HCT116 (cell line): ENCODE data around the gene PRDX6. TPM values are rescaled to one million over a fixed set of nuclear protein-coding genes. Genes with fewer than 3 reads are reported as not detected.

Source experiments
- ATAC-seq: fragments of 200-7000 bp; cut with Tn5 transposase; 2 replicates; pipeline ENCODE4 v1.9.1; 2020; ENCODE audit warnings: mild to moderate bottlenecking, moderate library complexity
- BruUV-seq: library from RNA; stranded (reverse); fragments of 400-500 nt; replicated peaks from 2 replicates; lab custom pipeline; 2021; lab: Mats Ljungman, UMichigan
- CTCF ChIA-PET: fragments of 300-600 bp; sonication (Branson Sonifier 250); formaldehyde crosslinking; loops from one replicate; lab custom pipeline; 2021; ENCODE audit warnings: antibody characterized with exemption; lab: Charles Lee
- POLR2A ChIA-PET: fragments of 300-600, 350-600 bp; sonication (Branson Sonifier 250); formaldehyde crosslinking; loops from one replicate; lab custom pipeline; 2021; ENCODE audit warnings: antibody characterized with exemption; lab: Charles Lee
- RAD21 ChIA-PET, 2 experiments: fragments of 300-600 bp; sonication (Branson Sonifier 250); formaldehyde crosslinking; loops; one replicate each; lab custom pipeline; 2023; ENCODE audit warnings: low total read pairs in 2 of 2; ENCODE audit not compliant: uncharacterized antibody in 2 of 2, unreplicated experiment in 2 of 2, low non-redundant PET in 1 of 2; lab: Charles Lee
- DNase-seq: peaks from one replicate; pipeline ENCODE4 v3.0.0-alpha.2; 2010; ENCODE audit warnings: low read depth, low spot score
- H2AFZ ChIP-seq: fragments of 200-600 bp; shearing (Covaris generic), sonication (generic); 2 replicates; pipeline ENCODE4 v1.6.1; 2017; ENCODE audit warnings: low read depth, mixed run types, mixed read lengths, antibody characterized with exemption, low read length; ENCODE audit not compliant: poor library complexity, severe bottlenecking
- H3K27ac ChIP-seq: 2 replicates; pipeline ENCODE4 v1.5.1; 2012; ENCODE audit warnings: low read depth, low read length
- H3K27me3 ChIP-seq: fragments of 200-600 bp; sonication (generic); 2 replicates; pipeline ENCODE4 v1.6.1; 2016; ENCODE audit warnings: mixed run types, low read length, mixed read lengths; ENCODE audit not compliant: insufficient read depth
- H3K36me3 ChIP-seq, 2 experiments: fragments of 200-500 bp in 1 of 2; fragments of 200-600 bp in 1 of 2; sonication (Bioruptor generic) in 1 of 2; sonication (generic) in 1 of 2; 2 replicates each; pipeline versions ENCODE4 v1.5.1 to v1.6.1; 2014 to 2016; ENCODE audit warnings: low read length in 2 of 2, inconsistent platforms in 1 of 2, mixed read lengths in 1 of 2, mixed run types in 1 of 2; ENCODE audit not compliant: insufficient read depth in 2 of 2, control insufficient read depth in 1 of 2
- H3K4me1 ChIP-seq, 2 experiments: fragments of 200-600 bp in 1 of 2; sonication (generic) in 1 of 2; 2 replicates each; pipeline versions ENCODE4 v1.5.1 to v1.6.1; 2012 to 2017; ENCODE audit warnings: low read length in 2 of 2, inconsistent platforms in 1 of 2, mild to moderate bottlenecking in 1 of 2, mixed read lengths in 1 of 2, mixed run types in 1 of 2, moderate library complexity in 1 of 2; ENCODE audit not compliant: insufficient read depth in 2 of 2, control insufficient read depth in 1 of 2
- H3K4me2 ChIP-seq: fragments of 200-600 bp; sonication (generic); 2 replicates; pipeline ENCODE4 v1.6.1; 2017; ENCODE audit warnings: mixed run types, low read length, mixed read lengths
- H3K4me3 ChIP-seq, 2 experiments: fragments of 200-600 bp in 1 of 2; sonication (generic) in 1 of 2; replicated peaks in 1 of 2; 2 replicates each; pipeline ENCODE4 v1.5.1; 2011 to 2016; ENCODE audit warnings: low read length in 2 of 2, control low read depth in 1 of 2, low read depth in 1 of 2, mild to moderate bottlenecking in 1 of 2, mixed read lengths in 1 of 2, mixed run types in 1 of 2
- H3K79me2 ChIP-seq: fragments of 200-600 bp; sonication (generic); 2 replicates; pipeline ENCODE4 v1.6.1; 2017; ENCODE audit warnings: mild to moderate bottlenecking, mixed run types, low read length, moderate library complexity, mixed read lengths; ENCODE audit not compliant: insufficient read depth
- H3K9ac ChIP-seq: fragments of 200-600 bp; sonication (generic); 2 replicates; pipeline ENCODE4 v1.6.1; 2016; ENCODE audit warnings: low read length, mixed read lengths
- H3K9me2 ChIP-seq: fragments of 200-600 bp; sonication (generic), shearing (Covaris generic); 2 replicates; pipeline ENCODE4 v1.6.1; 2017; ENCODE audit warnings: mixed run types, mild to moderate bottlenecking, moderate library complexity; ENCODE audit not compliant: insufficient read depth
- H3K9me3 ChIP-seq, 2 experiments: fragments of 200-500 bp in 1 of 2; fragments of 200-600 bp in 1 of 2; sonication (Bioruptor generic) in 1 of 2; sonication (generic) in 1 of 2; 2 replicates each; pipeline ENCODE4 v1.6.1; 2014 to 2017; ENCODE audit warnings: low read length in 2 of 2, mixed read lengths in 2 of 2, inconsistent platforms in 1 of 2, low read depth in 1 of 2, mild to moderate bottlenecking in 1 of 2, mixed run types in 1 of 2, moderate library complexity in 1 of 2; ENCODE audit not compliant: control insufficient read depth in 1 of 2, insufficient read depth in 1 of 2
- H4K20me1 ChIP-seq: fragments of 200-600 bp; sonication (generic), shearing (Covaris generic); 2 replicates; pipeline ENCODE4 v1.6.1; 2017; ENCODE audit warnings: mixed run types, mild to moderate bottlenecking, moderate library complexity; ENCODE audit not compliant: insufficient read depth
- CEBPB ChIP-seq: IDR thresholded peaks from 2 replicates; pipeline ENCODE4 v1.6.1; 2012; ENCODE audit warnings: low read depth
- EGR1 ChIP-seq: IDR thresholded peaks from 2 replicates; pipeline ENCODE4 v1.6.1; 2012; ENCODE audit warnings: low read depth
- EZH2phosphoT487 ChIP-seq: fragments of 200-600 bp; IDR thresholded peaks from 2 replicates; pipeline ENCODE4 v1.6.1; 2018; ENCODE audit warnings: antibody characterized with exemption, borderline replicate concordance
- FOSL1 ChIP-seq: IDR thresholded peaks from 2 replicates; pipeline ENCODE4 v1.6.1; 2012; ENCODE audit warnings: low read depth
- JUND ChIP-seq: IDR thresholded peaks from 2 replicates; pipeline ENCODE4 v1.6.1; 2012
- POLR2A ChIP-seq: IDR thresholded peaks from 2 replicates; pipeline ENCODE4 v1.7.0; 2011; ENCODE audit warnings: borderline replicate concordance; ENCODE audit not compliant: insufficient read depth, insufficient read length; ENCODE audit errors: extremely low read depth
- SP1 ChIP-seq: IDR thresholded peaks from 2 replicates; pipeline ENCODE4 v1.6.1; 2012; ENCODE audit warnings: low read depth
- TCF7L2 ChIP-seq: IDR thresholded peaks from 2 replicates; pipeline ENCODE4 v1.7.0; 2011; ENCODE audit warnings: borderline replicate concordance, inconsistent platforms; ENCODE audit not compliant: insufficient read depth, insufficient read length; ENCODE audit errors: extremely low read depth
- YY1 ChIP-seq: IDR thresholded peaks from 2 replicates; pipeline ENCODE4 v1.6.1; 2011; ENCODE audit warnings: low read length, low read depth, moderate library complexity, mild to moderate bottlenecking; ENCODE audit not compliant: insufficient replicate concordance; ENCODE audit errors: extremely low read depth
- ZFX ChIP-seq: fragments of 450-650 bp; IDR thresholded peaks from 2 replicates; pipeline ENCODE4 v1.6.1; 2017
- intact Hi-C: fragments of 100-400 bp; cut with micrococcal nuclease; formaldehyde crosslinking; loops from 2 replicates; pipeline ENCODE4 v1.10.0; 2022
- total RNA-seq: library from RNA; stranded (reverse); gene quantifications from one replicate; pipeline ENCODE4 v1.2.1, GENCODE V29; 2021; ENCODE audit not compliant: unreplicated experiment
- TF ChIP-seq, protein P1 (sequence below): IDR thresholded peaks from 2 replicates; pipeline ENCODE4 v1.6.1; 2012
- TF ChIP-seq, protein P2 (sequence below): IDR thresholded peaks from 2 replicates; pipeline ENCODE4 v1.6.1; 2012
- TF ChIP-seq, protein P3 (sequence below): IDR thresholded peaks from 2 replicates; pipeline ENCODE4 v1.6.1; 2012; ENCODE audit warnings: low read depth
- TF ChIP-seq, protein P4 (sequence below): IDR thresholded peaks from 2 replicates; pipeline ENCODE4 v1.6.1; 2011; ENCODE audit warnings: mild to moderate bottlenecking, low read length, moderate library complexity; ENCODE audit not compliant: insufficient replicate concordance; ENCODE audit errors: extremely low read depth

Gene PRDX6
- total RNA-seq, 1 experiment from 2014 or later: 286 TPM

DNA sequence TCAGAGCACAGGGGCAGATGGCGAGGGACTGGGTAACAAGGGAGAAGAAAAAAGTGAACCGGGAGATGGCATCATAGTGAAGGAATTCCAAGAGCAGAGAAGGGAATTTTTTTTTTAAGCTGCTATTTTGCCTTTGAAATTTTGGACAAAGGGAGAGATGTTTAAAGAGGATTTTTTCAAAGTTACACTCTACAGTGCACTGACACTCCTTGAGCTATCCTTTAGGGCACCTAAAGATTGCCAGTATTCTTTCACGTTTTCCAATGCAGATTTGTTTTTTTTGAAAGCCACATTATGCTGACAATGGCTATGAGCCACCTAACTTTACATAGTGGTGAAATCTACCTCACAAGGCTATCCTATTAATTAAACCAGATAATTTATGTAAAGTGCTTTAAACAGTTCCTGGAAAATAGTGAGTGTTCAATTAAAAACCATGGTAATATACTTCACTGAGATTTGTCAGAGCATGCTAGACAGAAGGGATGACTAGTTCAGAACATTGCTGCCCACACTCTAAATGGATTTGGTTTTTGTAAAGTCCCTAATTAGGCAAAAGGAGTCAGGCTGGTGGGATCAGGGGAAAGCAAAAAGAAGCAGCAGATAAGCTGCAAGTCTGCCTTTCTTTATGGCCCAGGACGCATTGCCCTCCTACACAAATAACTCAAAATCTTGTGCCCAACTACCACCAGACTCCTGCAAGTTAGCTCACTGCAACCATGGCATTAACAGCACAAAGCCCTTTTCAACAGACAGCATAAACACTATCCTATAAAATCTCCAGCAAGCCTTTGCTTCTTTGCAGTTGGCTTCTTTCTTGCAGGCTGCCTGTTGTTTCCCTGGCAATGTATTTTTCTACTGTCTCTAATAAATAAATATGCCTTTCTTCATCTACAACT lies 53.9 kb downstream of the PRDX6 start:
- ATAC-seq (no peak), DNase-seq (no peak)
- H3K4me3 ChIP-seq: no peak overlapping the region
- no peak overlapping the region for H3K27ac ChIP-seq
- no peaks in the 10 kb centered on the region for H3K4me1 ChIP-seq
- H3K79me2 ChIP-seq: no peaks in the 10 kb centered on the region
- no TSS peak for BruUV-seq
- ChIA-PET POLR2A (no interaction called here), RAD21 (no interaction called here), CTCF (no interaction called here)
- H3K9me3 ChIP-seq: no peaks in the 10 kb centered on the region
- no peak overlapping the region for H3K4me2 ChIP-seq
- H3K27me3 ChIP-seq: no peaks in the 10 kb centered on the region
- H3K9ac ChIP-seq: no peak overlapping the region
- H2AFZ ChIP-seq: no peak overlapping the region
- peaks cover 6% of the 10 kb centered on the region; the same call in 1 of the 2 replicates for H3K9me2 ChIP-seq
- no peak for TF ChIP-seq POLR2A
- no peak for TF ChIP-seq EGR1
- intact Hi-C loops: no loop called here
- no peaks in the 10 kb centered on the region for H4K20me1 ChIP-seq
- H3K36me3 ChIP-seq: no peaks in the 10 kb centered on the region

DNA sequence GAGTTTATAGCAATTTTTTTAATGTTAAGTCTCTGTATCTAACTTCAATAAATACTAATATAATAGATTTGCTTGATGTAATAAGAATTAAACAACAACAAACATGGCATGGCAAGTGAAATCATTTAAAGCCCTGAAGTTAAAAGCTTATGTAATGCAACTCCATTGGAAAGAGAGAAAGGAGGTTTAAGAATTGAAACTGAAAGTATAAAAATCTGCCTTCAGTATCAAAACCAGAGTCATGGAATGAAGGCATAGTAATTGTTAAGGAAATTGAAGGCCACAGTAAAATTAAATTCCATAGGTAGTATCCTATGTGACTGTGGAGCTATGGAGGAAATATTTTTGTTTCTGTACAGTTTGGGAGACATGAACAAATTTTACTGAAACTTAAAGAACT lies 55.1 kb downstream of the PRDX6 start:
- Histone ChIP-seq H3K9me3 (no peaks in the 10 kb centered on the region), H3K79me2 (no peaks in the 10 kb centered on the region), H3K36me3 (no peaks in the 10 kb centered on the region), H3K27ac (no peak overlapping the region), H2AFZ (no peak overlapping the region), H3K9me2 (peaks cover 6% of the 10 kb centered on the region; the same call in 1 of the 2 replicates), H3K4me3 (no peak overlapping the region), H3K9ac (no peak overlapping the region), H3K4me1 (no peaks in the 10 kb centered on the region), H4K20me1 (no peaks in the 10 kb centered on the region), H3K27me3 (no peaks in the 10 kb centered on the region), H3K4me2 (no peak overlapping the region)
- CTCF ChIA-PET: no interaction called here
- no peak for ATAC-seq
- BruUV-seq: no TSS peak
- intact Hi-C loops: no loop called here
- POLR2A ChIA-PET: no interaction called here
- no peak for DNase-seq
- RAD21 ChIA-PET: no interaction called here
- TF ChIP-seq CEBPB (no peak), FOSL1 (no peak), ZFX (no peak), TCF7L2 (no peak), EZH2phosphoT487 (no peak), SP1 (no peak), YY1 (no peak), JUND (no peak), POLR2A (no peak)
- TF ChIP-seq, protein P1, sequence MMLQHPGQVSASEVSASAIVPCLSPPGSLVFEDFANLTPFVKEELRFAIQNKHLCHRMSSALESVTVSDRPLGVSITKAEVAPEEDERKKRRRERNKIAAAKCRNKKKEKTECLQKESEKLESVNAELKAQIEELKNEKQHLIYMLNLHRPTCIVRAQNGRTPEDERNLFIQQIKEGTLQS: no peak
- TF ChIP-seq, protein P2, sequence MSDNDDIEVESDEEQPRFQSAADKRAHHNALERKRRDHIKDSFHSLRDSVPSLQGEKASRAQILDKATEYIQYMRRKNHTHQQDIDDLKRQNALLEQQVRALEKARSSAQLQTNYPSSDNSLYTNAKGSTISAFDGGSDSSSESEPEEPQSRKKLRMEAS: no peak
- TF ChIP-seq, protein P3, sequence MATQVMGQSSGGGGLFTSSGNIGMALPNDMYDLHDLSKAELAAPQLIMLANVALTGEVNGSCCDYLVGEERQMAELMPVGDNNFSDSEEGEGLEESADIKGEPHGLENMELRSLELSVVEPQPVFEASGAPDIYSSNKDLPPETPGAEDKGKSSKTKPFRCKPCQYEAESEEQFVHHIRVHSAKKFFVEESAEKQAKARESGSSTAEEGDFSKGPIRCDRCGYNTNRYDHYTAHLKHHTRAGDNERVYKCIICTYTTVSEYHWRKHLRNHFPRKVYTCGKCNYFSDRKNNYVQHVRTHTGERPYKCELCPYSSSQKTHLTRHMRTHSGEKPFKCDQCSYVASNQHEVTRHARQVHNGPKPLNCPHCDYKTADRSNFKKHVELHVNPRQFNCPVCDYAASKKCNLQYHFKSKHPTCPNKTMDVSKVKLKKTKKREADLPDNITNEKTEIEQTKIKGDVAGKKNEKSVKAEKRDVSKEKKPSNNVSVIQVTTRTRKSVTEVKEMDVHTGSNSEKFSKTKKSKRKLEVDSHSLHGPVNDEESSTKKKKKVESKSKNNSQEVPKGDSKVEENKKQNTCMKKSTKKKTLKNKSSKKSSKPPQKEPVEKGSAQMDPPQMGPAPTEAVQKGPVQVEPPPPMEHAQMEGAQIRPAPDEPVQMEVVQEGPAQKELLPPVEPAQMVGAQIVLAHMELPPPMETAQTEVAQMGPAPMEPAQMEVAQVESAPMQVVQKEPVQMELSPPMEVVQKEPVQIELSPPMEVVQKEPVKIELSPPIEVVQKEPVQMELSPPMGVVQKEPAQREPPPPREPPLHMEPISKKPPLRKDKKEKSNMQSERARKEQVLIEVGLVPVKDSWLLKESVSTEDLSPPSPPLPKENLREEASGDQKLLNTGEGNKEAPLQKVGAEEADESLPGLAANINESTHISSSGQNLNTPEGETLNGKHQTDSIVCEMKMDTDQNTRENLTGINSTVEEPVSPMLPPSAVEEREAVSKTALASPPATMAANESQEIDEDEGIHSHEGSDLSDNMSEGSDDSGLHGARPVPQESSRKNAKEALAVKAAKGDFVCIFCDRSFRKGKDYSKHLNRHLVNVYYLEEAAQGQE: no peak
- TF ChIP-seq, protein P4, sequence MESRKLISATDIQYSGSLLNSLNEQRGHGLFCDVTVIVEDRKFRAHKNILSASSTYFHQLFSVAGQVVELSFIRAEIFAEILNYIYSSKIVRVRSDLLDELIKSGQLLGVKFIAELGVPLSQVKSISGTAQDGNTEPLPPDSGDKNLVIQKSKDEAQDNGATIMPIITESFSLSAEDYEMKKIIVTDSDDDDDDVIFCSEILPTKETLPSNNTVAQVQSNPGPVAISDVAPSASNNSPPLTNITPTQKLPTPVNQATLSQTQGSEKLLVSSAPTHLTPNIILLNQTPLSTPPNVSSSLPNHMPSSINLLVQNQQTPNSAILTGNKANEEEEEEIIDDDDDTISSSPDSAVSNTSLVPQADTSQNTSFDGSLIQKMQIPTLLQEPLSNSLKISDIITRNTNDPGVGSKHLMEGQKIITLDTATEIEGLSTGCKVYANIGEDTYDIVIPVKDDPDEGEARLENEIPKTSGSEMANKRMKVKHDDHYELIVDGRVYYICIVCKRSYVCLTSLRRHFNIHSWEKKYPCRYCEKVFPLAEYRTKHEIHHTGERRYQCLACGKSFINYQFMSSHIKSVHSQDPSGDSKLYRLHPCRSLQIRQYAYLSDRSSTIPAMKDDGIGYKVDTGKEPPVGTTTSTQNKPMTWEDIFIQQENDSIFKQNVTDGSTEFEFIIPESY: no peak
